ENCODE measurements around the gene PLA2G4D. TPM values are rescaled to one million over a fixed set of nuclear protein-coding genes. Genes with fewer than 3 reads are reported as not detected.

The PLA2G4D gene
- total RNA-seq, 6 experiments from 2014 or later: not detected

- no peak for DNase-seq
- H3K27ac Mint-ChIP-seq: no peak overlapping the region
- no peaks in the 10 kb centered on the region for H3K4me1 Mint-ChIP-seq (ENCODE audit: low read depth)
- no peaks in the 10 kb centered on the region for H3K36me3 Mint-ChIP-seq (ENCODE audit: low read depth)
- no peaks in the 10 kb centered on the region for H3K9me3 Mint-ChIP-seq
- no peak overlapping the region for H3K4me3 Mint-ChIP-seq
- peaks cover 56% of the 10 kb centered on the region for H3K27me3 Mint-ChIP-seq (ENCODE audit: insufficient read depth)
- no peak for TF ChIP-seq CTCF (IDR thresholded peaks at IDR 0.05)
Measured at GRCh38 chr15:42046597-42046996, 47.8 kb downstream of the PLA2G4D start.

- Mint-ChIP-seq H3K4me3 (no peak overlapping the region), H3K4me1 (ENCODE audit: low read depth) (no peaks in the 10 kb centered on the region), H3K36me3 (ENCODE audit: low read depth) (no peaks in the 10 kb centered on the region), H3K27ac (no peak overlapping the region), H3K9me3 (no peaks in the 10 kb centered on the region), H3K27me3 (ENCODE audit: insufficient read depth) (peaks cover 46% of the 10 kb centered on the region)
- TF ChIP-seq CTCF (IDR thresholded peaks at IDR 0.05): no peak
- DNase-seq: no peak
Measured at GRCh38 chr15:42045211-42045615, 49.1 kb downstream of the PLA2G4D start.

GRCh38 chr15:42042602-42043400, 51.6 kb downstream of the PLA2G4D start:
- no peak overlapping the region for H3K4me3 Mint-ChIP-seq
- no peak for DNase-seq
- H3K27me3 Mint-ChIP-seq (ENCODE audit: insufficient read depth): peaks cover 35% of the 10 kb centered on the region
- no peaks in the 10 kb centered on the region for H3K4me1 Mint-ChIP-seq (ENCODE audit: low read depth)
- no peak overlapping the region for H3K27ac Mint-ChIP-seq
- no peak for TF ChIP-seq CTCF (IDR thresholded peaks at IDR 0.05)
- no peaks in the 10 kb centered on the region for H3K9me3 Mint-ChIP-seq
- H3K36me3 Mint-ChIP-seq (ENCODE audit: low read depth): no peaks in the 10 kb centered on the region

GRCh38 chr15:42038401-42038800, 56.0 kb downstream of the PLA2G4D start:
- no peak overlapping the region for H3K4me3 Mint-ChIP-seq
- no peaks in the 10 kb centered on the region for H3K9me3 Mint-ChIP-seq
- DNase-seq: no peak
- peaks cover 2% of the 10 kb centered on the region for H3K27me3 Mint-ChIP-seq (ENCODE audit: insufficient read depth)
- no peaks in the 10 kb centered on the region for H3K36me3 Mint-ChIP-seq (ENCODE audit: low read depth)
- no peak for TF ChIP-seq CTCF (IDR thresholded peaks at IDR 0.05)
- H3K4me1 Mint-ChIP-seq (ENCODE audit: low read depth): peaks cover 7% of the 10 kb centered on the region
- H3K27ac Mint-ChIP-seq: no peak overlapping the region

- Mint-ChIP-seq H3K4me3 (no peak overlapping the region), H3K27ac (no peak overlapping the region), H3K4me1 (ENCODE audit: low read depth) (peaks cover 7% of the 10 kb centered on the region), H3K27me3 (ENCODE audit: insufficient read depth) (peaks cover 2% of the 10 kb centered on the region), H3K36me3 (ENCODE audit: low read depth) (no peaks in the 10 kb centered on the region), H3K9me3 (no peaks in the 10 kb centered on the region)
- TF ChIP-seq CTCF (IDR thresholded peaks at IDR 0.05): no peak
- DNase-seq: no peak
Measured at GRCh38 chr15:42037656-42038055, 56.7 kb downstream of the PLA2G4D start.
